Epidermal melanocyte (primary cell): Measurements from ENCODE around the gene CUTC.
"Not testable (repeated sequence)": the region's sequence is repeated elsewhere in the genome, so short reads cannot be mapped to it uniquely, and the experiment has no call there.

Experiments
- DNase-seq: peaks from one replicate; pipeline ENCODE4 v3.0.0; 2011; ENCODE audit warnings: low spot score; ENCODE audit not compliant: insufficient read length

Gene CUTC

GRCh38 chr10:99732033-99732842, at the start of gene CUTC, which contains the start of gene COX15:
Gene CUTC, plus strand, starts transcription at chr10:99732234. Its CDS starts 115 bp downstream, at chr10:99732349.
Gene COX15, minus strand, starts transcription at chr10:99732127. Its CDS starts 78 bp downstream, at chr10:99732049.
- DNase-seq, result peak; percentile 90

GRCh38 chr10:99682752-99683151, 49.3 kb upstream of the CUTC start:
- DNase-seq, result no peak

GRCh38 chr10:99685597-99685967, 46.5 kb upstream of the CUTC start:
- no peak for DNase-seq

- no peak for DNase-seq
Measured at GRCh38 chr10:99689461-99689860, 42.6 kb upstream of the CUTC start.

- no peak for DNase-seq
Measured at GRCh38 chr10:99693933-99694583, 38.0 kb upstream of the CUTC start.

- DNase-seq, result no peak
Measured at GRCh38 chr10:99695761-99696160, 36.3 kb upstream of the CUTC start.

- DNase-seq, result no peak
Measured at GRCh38 chr10:99698504-99699080, 33.4 kb upstream of the CUTC start.

GRCh38 chr10:99700649-99701048, 31.4 kb upstream of the CUTC start:
- DNase-seq, result no peak

- DNase-seq, result no peak
Measured at GRCh38 chr10:99708428-99709012, 23.5 kb upstream of the CUTC start.

- DNase-seq, result no peak
Measured at GRCh38 chr10:99709480-99710229, 22.4 kb upstream of the CUTC start.

GRCh38 chr10:99711129-99711719, 20.8 kb upstream of the CUTC start:
- DNase-seq, result no peak

GRCh38 chr10:99714446-99714845, 17.6 kb upstream of the CUTC start:
- no peak for DNase-seq

- no peak for DNase-seq
Measured at GRCh38 chr10:99720387-99720786, 11.6 kb upstream of the CUTC start.

- no peak for DNase-seq
Measured at GRCh38 chr10:99730026-99730425, 2.0 kb upstream of the CUTC start.

GRCh38 chr10:99731306-99732032, 565 bp upstream of the CUTC start:
- DNase-seq, result no peak

GRCh38 chr10:99733366-99733765, 1.3 kb downstream of the CUTC start:
- no peak for DNase-seq

GRCh38 chr10:99734111-99734510, 2.1 kb downstream of the CUTC start:
- DNase-seq, result not testable (repeated sequence)

GRCh38 chr10:99740260-99740659, 8.2 kb downstream of the CUTC start:
- DNase-seq, result no peak

- no peak for DNase-seq
Measured at GRCh38 chr10:99740933-99741559, 9.0 kb downstream of the CUTC start.

- no peak for DNase-seq
Measured at GRCh38 chr10:99742254-99742653, 10.2 kb downstream of the CUTC start.
